GM18505 (cell line): ENCODE data around the gene TP63.

ENCODE experiments used
- ATAC-seq: cut with Tn5 transposase; IDR thresholded peaks from one replicate; pipeline ENCODE4 v1.9.1; 2021; ENCODE audit not compliant: unreplicated experiment
- POLR2A ChIP-seq: IDR thresholded peaks from 4 replicates; pipeline ENCODE4 v1.6.1; 2011; ENCODE audit warnings: borderline replicate concordance; ENCODE audit not compliant: insufficient read depth, insufficient read length; ENCODE audit errors: extremely low read depth

The TP63 gene

GRCh38 chr3:189927975-189928895, 297.0 kb downstream of the TP63 start:
- TF ChIP-seq POLR2A, result no peak
- no peak for ATAC-seq

GRCh38 chr3:189936201-189936945, 305.2 kb downstream of the TP63 start:
- TF ChIP-seq POLR2A, result no peak
- ATAC-seq, result no peak

- no peak for ATAC-seq
- no peak for TF ChIP-seq POLR2A
Measured at GRCh38 chr3:189937302-189938127, 306.3 kb downstream of the TP63 start.

- no peak for TF ChIP-seq POLR2A
- ATAC-seq, result no peak
Measured at GRCh38 chr3:189941125-189941524, 309.9 kb downstream of the TP63 start.

- TF ChIP-seq POLR2A, result no peak
- ATAC-seq, result no peak
Measured at GRCh38 chr3:189941679-189942078, 310.5 kb downstream of the TP63 start.

- ATAC-seq, result no peak
- TF ChIP-seq POLR2A, result no peak
Measured at GRCh38 chr3:189942948-189943347, 311.8 kb downstream of the TP63 start.

- ATAC-seq, result no peak
- TF ChIP-seq POLR2A, result no peak
Measured at GRCh38 chr3:189944285-189945145, 313.3 kb downstream of the TP63 start.

GRCh38 chr3:189945935-189946709, 314.9 kb downstream of the TP63 start:
- no peak for TF ChIP-seq POLR2A
- ATAC-seq, result no peak
